ENCODE data around the gene ADGB.

DNA sequence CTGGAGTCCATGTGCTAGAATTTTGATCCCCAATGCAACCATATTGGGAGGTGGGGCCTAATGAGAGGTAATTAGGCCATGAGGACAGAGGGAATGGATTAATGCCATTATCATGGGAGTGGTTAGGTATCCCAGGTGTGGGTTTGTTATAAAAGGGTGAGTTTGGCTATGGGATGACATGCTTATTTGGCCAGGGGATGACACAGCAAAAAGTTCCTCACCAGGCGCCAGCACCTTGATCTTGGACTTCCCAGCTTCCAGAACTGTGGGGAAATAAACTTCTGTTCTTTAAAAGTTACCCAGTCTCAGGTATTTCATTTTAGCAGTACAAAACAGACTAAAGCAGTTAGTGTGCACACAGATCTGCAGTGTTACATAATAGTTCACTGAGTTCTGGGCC is 84.1 kb downstream of the ADGB start:
- TF ChIP-seq, protein P1, sequence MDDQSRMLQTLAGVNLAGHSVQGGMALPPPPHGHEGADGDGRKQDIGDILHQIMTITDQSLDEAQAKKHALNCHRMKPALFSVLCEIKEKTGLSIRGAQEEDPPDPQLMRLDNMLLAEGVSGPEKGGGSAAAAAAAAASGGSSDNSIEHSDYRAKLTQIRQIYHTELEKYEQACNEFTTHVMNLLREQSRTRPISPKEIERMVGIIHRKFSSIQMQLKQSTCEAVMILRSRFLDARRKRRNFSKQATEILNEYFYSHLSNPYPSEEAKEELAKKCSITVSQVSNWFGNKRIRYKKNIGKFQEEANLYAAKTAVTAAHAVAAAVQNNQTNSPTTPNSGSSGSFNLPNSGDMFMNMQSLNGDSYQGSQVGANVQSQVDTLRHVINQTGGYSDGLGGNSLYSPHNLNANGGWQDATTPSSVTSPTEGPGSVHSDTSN (IDR thresholded peaks at IDR 0.05): no peak
- TF ChIP-seq, protein P2, sequence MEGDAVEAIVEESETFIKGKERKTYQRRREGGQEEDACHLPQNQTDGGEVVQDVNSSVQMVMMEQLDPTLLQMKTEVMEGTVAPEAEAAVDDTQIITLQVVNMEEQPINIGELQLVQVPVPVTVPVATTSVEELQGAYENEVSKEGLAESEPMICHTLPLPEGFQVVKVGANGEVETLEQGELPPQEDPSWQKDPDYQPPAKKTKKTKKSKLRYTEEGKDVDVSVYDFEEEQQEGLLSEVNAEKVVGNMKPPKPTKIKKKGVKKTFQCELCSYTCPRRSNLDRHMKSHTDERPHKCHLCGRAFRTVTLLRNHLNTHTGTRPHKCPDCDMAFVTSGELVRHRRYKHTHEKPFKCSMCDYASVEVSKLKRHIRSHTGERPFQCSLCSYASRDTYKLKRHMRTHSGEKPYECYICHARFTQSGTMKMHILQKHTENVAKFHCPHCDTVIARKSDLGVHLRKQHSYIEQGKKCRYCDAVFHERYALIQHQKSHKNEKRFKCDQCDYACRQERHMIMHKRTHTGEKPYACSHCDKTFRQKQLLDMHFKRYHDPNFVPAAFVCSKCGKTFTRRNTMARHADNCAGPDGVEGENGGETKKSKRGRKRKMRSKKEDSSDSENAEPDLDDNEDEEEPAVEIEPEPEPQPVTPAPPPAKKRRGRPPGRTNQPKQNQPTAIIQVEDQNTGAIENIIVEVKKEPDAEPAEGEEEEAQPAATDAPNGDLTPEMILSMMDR (IDR thresholded peaks at IDR 0.05): no peak
- TF ChIP-seq, protein P3, sequence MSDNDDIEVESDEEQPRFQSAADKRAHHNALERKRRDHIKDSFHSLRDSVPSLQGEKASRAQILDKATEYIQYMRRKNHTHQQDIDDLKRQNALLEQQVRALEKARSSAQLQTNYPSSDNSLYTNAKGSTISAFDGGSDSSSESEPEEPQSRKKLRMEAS (IDR thresholded peaks at IDR 0.05): no peak
- TF ChIP-seq, protein P4, sequence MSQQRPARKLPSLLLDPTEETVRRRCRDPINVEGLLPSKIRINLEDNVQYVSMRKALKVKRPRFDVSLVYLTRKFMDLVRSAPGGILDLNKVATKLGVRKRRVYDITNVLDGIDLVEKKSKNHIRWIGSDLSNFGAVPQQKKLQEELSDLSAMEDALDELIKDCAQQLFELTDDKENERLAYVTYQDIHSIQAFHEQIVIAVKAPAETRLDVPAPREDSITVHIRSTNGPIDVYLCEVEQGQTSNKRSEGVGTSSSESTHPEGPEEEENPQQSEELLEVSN (IDR thresholded peaks at IDR 0.05; ENCODE audit: borderline replicate concordance, low read depth): no peak
- TF ChIP-seq CHD2 (IDR thresholded peaks at IDR 0.05; ENCODE audit: low read length, partially characterized antibody): no peak
- TF ChIP-seq JUNB (IDR thresholded peaks at IDR 0.05): no peak
- no peak for TF ChIP-seq RFX5 (IDR thresholded peaks at IDR 0.05)
- no peak for TF ChIP-seq EP300 (IDR thresholded peaks at IDR 0.05)
- TF ChIP-seq, protein P5, sequence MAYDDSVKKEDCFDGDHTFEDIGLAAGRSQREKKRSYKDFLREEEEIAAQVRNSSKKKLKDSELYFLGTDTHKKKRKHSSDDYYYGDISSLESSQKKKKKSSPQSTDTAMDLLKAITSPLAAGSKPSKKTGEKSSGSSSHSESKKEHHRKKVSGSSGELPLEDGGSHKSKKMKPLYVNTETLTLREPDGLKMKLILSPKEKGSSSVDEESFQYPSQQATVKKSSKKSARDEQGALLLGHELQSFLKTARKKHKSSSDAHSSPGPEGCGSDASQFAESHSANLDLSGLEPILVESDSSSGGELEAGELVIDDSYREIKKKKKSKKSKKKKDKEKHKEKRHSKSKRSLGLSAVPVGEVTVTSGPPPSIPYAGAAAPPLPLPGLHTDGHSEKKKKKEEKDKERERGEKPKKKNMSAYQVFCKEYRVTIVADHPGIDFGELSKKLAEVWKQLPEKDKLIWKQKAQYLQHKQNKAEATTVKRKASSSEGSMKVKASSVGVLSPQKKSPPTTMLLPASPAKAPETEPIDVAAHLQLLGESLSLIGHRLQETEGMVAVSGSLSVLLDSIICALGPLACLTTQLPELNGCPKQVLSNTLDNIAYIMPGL (CRISPR knock-in tag; IDR thresholded peaks at IDR 0.05; ENCODE audit: borderline replicate concordance): no peak
- TF ChIP-seq PHF8 (IDR thresholded peaks at IDR 0.05; ENCODE audit: borderline replicate concordance, low read depth): no peak
- TF ChIP-seq MAZ (IDR thresholded peaks at IDR 0.05; ENCODE audit: borderline replicate concordance, low read depth, low read length): no peak
- TF ChIP-seq, protein P6, sequence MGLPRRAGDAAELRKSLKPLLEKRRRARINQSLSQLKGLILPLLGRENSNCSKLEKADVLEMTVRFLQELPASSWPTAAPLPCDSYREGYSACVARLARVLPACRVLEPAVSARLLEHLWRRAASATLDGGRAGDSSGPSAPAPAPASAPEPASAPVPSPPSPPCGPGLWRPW (IDR thresholded peaks at IDR 0.05): no peak
- peak; percentile 49; the same call in 1 of the 2 replicates for TF ChIP-seq NFE2L2 (conservative IDR thresholded peaks at IDR 0.05; ENCODE audit: low read length)

Data from A549 (cell line).